Adrenal gland (tissue), 5 donors: ENCODE data around the gene WDSUB1.

Experiments
- POLR2A ChIP-seq, 2 donors: fragments of 450-650 bp; IDR thresholded peaks; one replicate each; pipeline ENCODE4 v1.6.1; 2017; ENCODE audit warnings: antibody characterized with exemption in 2 of 2, mild to moderate bottlenecking in 2 of 2, moderate library complexity in 1 of 2
- TF ChIP-seq, protein P1 (sequence below), 6 experiments: fragments of 450-650 bp in 4 of 6; fragments of 200-600 bp in 2 of 6; sonication (generic) in 1 of 6; IDR thresholded peaks; 1 replicate in 5 of 6; 2 replicates in 1 of 6; pipeline versions ENCODE4 v1.5.1 to v1.8.0; 2016 to 2021; ENCODE audit warnings: antibody characterized with exemption in 6 of 6, mild to moderate bottlenecking in 2 of 6, moderate library complexity in 1 of 6
- donor health status: DM: no; HTN: no; CAD: no.

DNA sequence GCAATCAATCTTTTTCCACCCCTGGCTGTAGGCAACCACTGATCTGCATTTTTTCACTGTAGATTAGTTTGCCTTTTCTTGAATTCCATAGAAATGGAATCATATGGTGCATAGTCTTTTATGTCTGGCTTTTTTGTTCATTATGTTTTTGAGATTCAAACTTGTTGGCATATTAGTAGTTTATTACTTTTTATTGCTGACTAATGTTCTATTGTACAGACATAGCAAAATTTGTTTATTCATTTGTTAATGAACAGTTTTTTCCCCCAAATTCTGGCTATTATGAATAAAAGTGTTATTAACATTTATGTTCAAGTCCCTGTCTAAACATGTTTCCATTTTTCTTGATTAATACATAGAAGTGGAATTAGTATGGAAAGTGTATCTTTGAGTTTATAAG lies 21.4 kb upstream of the WDSUB1 start:
- TF ChIP-seq, protein P1, sequence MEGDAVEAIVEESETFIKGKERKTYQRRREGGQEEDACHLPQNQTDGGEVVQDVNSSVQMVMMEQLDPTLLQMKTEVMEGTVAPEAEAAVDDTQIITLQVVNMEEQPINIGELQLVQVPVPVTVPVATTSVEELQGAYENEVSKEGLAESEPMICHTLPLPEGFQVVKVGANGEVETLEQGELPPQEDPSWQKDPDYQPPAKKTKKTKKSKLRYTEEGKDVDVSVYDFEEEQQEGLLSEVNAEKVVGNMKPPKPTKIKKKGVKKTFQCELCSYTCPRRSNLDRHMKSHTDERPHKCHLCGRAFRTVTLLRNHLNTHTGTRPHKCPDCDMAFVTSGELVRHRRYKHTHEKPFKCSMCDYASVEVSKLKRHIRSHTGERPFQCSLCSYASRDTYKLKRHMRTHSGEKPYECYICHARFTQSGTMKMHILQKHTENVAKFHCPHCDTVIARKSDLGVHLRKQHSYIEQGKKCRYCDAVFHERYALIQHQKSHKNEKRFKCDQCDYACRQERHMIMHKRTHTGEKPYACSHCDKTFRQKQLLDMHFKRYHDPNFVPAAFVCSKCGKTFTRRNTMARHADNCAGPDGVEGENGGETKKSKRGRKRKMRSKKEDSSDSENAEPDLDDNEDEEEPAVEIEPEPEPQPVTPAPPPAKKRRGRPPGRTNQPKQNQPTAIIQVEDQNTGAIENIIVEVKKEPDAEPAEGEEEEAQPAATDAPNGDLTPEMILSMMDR (IDR thresholded peaks at IDR 0.05) = no peak
- no peak for TF ChIP-seq POLR2A (IDR thresholded peaks at IDR 0.05)
